Measurements from ENCODE around the gene WASF3. TPM values are rescaled to one million over a fixed set of nuclear protein-coding genes. Genes with fewer than 3 reads are reported as not detected.

WASF3 gene
- total and polyA plus RNA-seq, 4 donors: 4.9 to 14.4 (median 8.3) TPM

DNA sequence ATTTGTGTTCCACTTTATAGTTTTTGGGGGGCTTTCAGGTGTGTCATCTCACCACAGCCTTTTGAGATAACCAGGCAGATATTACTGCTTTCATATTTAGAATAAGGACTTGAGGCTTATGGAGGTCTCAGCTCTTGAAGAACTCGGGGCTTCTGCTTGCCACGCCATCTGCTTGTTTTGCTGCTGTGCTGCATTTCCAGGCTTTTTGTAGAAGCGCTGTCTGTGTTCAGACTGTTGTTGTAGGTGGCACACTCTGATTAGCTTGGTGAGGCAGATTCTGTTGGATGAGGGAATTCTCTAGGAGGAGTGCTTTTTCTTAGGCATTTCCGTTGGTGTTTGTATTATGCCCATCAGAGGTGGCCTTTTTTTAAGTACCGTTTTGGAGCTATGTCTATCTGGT lies 57.2 kb downstream of the WASF3 start:
- no peak for DNase-seq
- Histone ChIP-seq H3K4me1 (ENCODE audit: control insufficient read depth in 5 of 5, insufficient read depth in 5 of 5, low read length in 5 of 5) (no peaks in the 10 kb centered on the region), H3K27ac (ENCODE audit: low read depth in 1 of 2, low read length in 1 of 2) (no peak overlapping the region), H3K4me3 (no peak overlapping the region), H3K9me3 (ENCODE audit: control insufficient read depth in 4 of 4, insufficient read depth in 3 of 4, low read length in 3 of 4) (no peaks in the 10 kb centered on the region), H3K27me3 (ENCODE audit: control insufficient read depth in 3 of 3, insufficient read depth in 3 of 3, low read length in 2 of 3) (no peaks in the 10 kb centered on the region), H3K9ac (ENCODE audit: insufficient read depth in 1 of 2, low read length in 2 of 2) (no peak overlapping the region), H3K36me3 (ENCODE audit: control insufficient read depth in 4 of 4, insufficient read depth in 4 of 4, low read length in 4 of 4) (peaks cover 0 to 7% (median 0%) of the 10 kb centered on the region in 4 donors)
- no peak for ATAC-seq (ENCODE audit: insufficient read depth, low FRiP score)
- WGBS, 2 donors: 75% methylated on average over 5 of the region's 5 CpGs
- TF ChIP-seq, protein P1, sequence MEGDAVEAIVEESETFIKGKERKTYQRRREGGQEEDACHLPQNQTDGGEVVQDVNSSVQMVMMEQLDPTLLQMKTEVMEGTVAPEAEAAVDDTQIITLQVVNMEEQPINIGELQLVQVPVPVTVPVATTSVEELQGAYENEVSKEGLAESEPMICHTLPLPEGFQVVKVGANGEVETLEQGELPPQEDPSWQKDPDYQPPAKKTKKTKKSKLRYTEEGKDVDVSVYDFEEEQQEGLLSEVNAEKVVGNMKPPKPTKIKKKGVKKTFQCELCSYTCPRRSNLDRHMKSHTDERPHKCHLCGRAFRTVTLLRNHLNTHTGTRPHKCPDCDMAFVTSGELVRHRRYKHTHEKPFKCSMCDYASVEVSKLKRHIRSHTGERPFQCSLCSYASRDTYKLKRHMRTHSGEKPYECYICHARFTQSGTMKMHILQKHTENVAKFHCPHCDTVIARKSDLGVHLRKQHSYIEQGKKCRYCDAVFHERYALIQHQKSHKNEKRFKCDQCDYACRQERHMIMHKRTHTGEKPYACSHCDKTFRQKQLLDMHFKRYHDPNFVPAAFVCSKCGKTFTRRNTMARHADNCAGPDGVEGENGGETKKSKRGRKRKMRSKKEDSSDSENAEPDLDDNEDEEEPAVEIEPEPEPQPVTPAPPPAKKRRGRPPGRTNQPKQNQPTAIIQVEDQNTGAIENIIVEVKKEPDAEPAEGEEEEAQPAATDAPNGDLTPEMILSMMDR (IDR thresholded peaks at IDR 0.05; ENCODE audit: control extremely low read depth, extremely low read depth): no peak

- no peaks in the 10 kb centered on the region for H3K9me3 ChIP-seq (ENCODE audit: control insufficient read depth in 4 of 4, insufficient read depth in 3 of 4, low read length in 3 of 4)
- DNase-seq: no peak
- no peak for ATAC-seq (ENCODE audit: insufficient read depth, low FRiP score)
- TF ChIP-seq, protein P1 (IDR thresholded peaks at IDR 0.05; ENCODE audit: control extremely low read depth, extremely low read depth): no peak
- no peak overlapping the region for H3K4me3 ChIP-seq
- H3K36me3 ChIP-seq (ENCODE audit: control insufficient read depth in 4 of 4, insufficient read depth in 4 of 4, low read length in 4 of 4): peaks cover 0 to 5% (median 0%) of the 10 kb centered on the region in 4 donors
- H3K9ac ChIP-seq (ENCODE audit: insufficient read depth in 1 of 2, low read length in 2 of 2): no peak overlapping the region
- H3K27me3 ChIP-seq (ENCODE audit: control insufficient read depth in 3 of 3, insufficient read depth in 3 of 3, low read length in 2 of 3): no peaks in the 10 kb centered on the region
- H3K27ac ChIP-seq (ENCODE audit: low read depth in 1 of 2, low read length in 1 of 2): no peak overlapping the region
- H3K4me1 ChIP-seq (ENCODE audit: control insufficient read depth in 5 of 5, insufficient read depth in 5 of 5, low read length in 5 of 5): no peaks in the 10 kb centered on the region
- WGBS, 2 donors: 77 to 94% methylated on average over 2 of the region's 2 CpGs
Measured at GRCh38 chr13:26616126-26616525, 58.6 kb downstream of the WASF3 start.

GRCh38 chr13:26618726-26619125 lies 61.2 kb downstream of the WASF3 start:
- 22 to 51% methylated on average over 2 of the region's 2 CpGs for WGBS, 2 donors
- ATAC-seq (ENCODE audit: insufficient read depth, low FRiP score): no peak

More at GRCh38 chr13:26618726-26619125, 61.2 kb downstream of the WASF3 start:
- Histone ChIP-seq H3K4me1 (ENCODE audit: control insufficient read depth in 5 of 5, insufficient read depth in 5 of 5, low read length in 5 of 5) (no peaks in the 10 kb centered on the region), H3K27ac (ENCODE audit: low read depth in 1 of 2, low read length in 1 of 2) (no peak overlapping the region), H3K4me3 (no peak overlapping the region), H3K9me3 (ENCODE audit: control insufficient read depth in 4 of 4, insufficient read depth in 3 of 4, low read length in 3 of 4) (peaks cover 2 to 6% (median 3%) of the 10 kb centered on the region in 4 donors), H3K27me3 (ENCODE audit: control insufficient read depth in 3 of 3, insufficient read depth in 3 of 3, low read length in 2 of 3) (no peaks in the 10 kb centered on the region), H3K9ac (ENCODE audit: insufficient read depth in 1 of 2, low read length in 2 of 2) (no peak overlapping the region), H3K36me3 (ENCODE audit: control insufficient read depth in 4 of 4, insufficient read depth in 4 of 4, low read length in 4 of 4) (peaks cover 0 to 10% (median 0%) of the 10 kb centered on the region in 4 donors)
- no peak for DNase-seq
- TF ChIP-seq, protein P1 (IDR thresholded peaks at IDR 0.05; ENCODE audit: control extremely low read depth, extremely low read depth): no peak

Measured in lung (tissue), 12 donors.